ENCODE data around the gene RARG. TPM values are rescaled to one million over a fixed set of nuclear protein-coding genes. Genes with fewer than 3 reads are reported as not detected.

RARG gene
- total RNA-seq, 6 donors from 2014 or later = 21.2 to 43.0 (median 32.1) TPM

DNA sequence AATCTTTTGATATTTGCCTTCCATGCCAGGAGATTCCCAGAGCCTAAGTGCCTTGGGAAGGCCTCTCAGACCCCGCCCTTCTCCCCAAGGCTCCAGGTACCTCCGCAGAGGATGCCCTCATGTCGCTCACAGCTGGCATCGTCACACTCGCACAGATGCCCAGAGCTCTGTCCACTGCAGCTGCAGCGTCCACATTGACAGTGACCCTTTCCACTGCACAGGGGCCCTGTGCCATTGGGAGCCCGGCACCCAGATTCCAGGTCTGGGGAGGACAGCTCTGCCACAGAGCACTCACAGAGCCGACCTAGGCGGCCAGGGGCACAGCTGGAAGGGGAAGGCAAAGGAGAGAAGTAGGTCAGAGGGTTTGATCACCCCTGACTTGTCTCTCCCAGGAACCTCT lies 39.0 kb downstream of the RARG start:
- Histone ChIP-seq H3K4me3 (no peak overlapping the region), H3K27ac (no peak overlapping the region), H3K4me1 (peaks cover 8 to 23% (median 13%) of the 10 kb centered on the region in 4 donors), H3K9me3 (no peaks in the 10 kb centered on the region), H3K27me3 (no peaks in the 10 kb centered on the region), H3K36me3 (peaks cover under 1 to 23% (median 7%) of the 10 kb centered on the region in 4 donors)
- WGBS, 2 donors = 79 to 88% methylated on average over 6 to 9 of the region's 9 CpGs
- no peak for ATAC-seq (ENCODE audit: low FRiP score in 2 of 2)
- no peak for DNase-seq
- TF ChIP-seq POLR2A (IDR thresholded peaks at IDR 0.05) (no peak), EP300 (IDR thresholded peaks at IDR 0.05) (no peak), POLR2AphosphoS5 (IDR thresholded peaks at IDR 0.05) (no peak)
- TF ChIP-seq, protein P1, sequence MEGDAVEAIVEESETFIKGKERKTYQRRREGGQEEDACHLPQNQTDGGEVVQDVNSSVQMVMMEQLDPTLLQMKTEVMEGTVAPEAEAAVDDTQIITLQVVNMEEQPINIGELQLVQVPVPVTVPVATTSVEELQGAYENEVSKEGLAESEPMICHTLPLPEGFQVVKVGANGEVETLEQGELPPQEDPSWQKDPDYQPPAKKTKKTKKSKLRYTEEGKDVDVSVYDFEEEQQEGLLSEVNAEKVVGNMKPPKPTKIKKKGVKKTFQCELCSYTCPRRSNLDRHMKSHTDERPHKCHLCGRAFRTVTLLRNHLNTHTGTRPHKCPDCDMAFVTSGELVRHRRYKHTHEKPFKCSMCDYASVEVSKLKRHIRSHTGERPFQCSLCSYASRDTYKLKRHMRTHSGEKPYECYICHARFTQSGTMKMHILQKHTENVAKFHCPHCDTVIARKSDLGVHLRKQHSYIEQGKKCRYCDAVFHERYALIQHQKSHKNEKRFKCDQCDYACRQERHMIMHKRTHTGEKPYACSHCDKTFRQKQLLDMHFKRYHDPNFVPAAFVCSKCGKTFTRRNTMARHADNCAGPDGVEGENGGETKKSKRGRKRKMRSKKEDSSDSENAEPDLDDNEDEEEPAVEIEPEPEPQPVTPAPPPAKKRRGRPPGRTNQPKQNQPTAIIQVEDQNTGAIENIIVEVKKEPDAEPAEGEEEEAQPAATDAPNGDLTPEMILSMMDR (IDR thresholded peaks at IDR 0.05) = no peak

DNA sequence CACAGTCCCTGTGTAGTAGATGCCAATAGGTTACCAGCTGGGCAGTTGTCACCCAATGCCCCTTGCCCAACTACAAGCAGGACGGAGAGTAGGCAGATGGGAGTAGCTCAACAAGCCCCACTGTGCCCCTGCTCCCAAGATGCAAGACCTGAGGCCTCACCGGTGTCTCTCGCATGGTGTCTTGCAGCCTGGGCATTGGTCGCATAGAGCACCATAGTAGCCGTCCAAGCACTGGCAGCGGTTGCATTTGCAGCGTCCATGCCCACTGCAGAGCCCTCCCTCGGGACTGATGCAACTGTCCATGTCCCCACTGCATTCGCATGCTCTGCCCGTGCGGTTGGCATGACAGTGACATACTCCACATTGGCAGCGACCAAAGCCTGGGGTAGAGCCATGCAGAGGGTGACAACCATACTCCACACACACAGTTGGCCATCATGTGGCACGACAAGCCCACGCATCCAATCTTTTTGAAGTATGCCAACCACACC lies 39.4 kb downstream of the RARG start:
- ATAC-seq (ENCODE audit: low FRiP score in 2 of 2) = no peak
- DNase-seq = no peak
- 90 to 91% methylated on average over 4 to 11 of the region's 14 CpGs for WGBS, 2 donors

GRCh38 chr12:53191885-53192530 lies 40.0 kb downstream of the RARG start:
- Histone ChIP-seq H3K27ac (no peak overlapping the region), H3K27me3 (no peaks in the 10 kb centered on the region), H3K9me3 (no peaks in the 10 kb centered on the region), H3K4me1 (peaks cover 0 to 15% (median 3%) of the 10 kb centered on the region in 4 donors), H3K36me3 (peaks cover 10 to 34% (median 17%) of the 10 kb centered on the region in 4 donors), H3K4me3 (no peak overlapping the region)
- ATAC-seq (ENCODE audit: low FRiP score in 2 of 2) (no peak), DNase-seq (no peak)
- no peak for TF ChIP-seq POLR2AphosphoS5 (IDR thresholded peaks at IDR 0.05)
- WGBS, 2 donors = 93 to 94% methylated on average over 13 to 14 of the region's 14 CpGs

More for the DNA sequence above, 39.4 kb downstream of the RARG start:
- H3K4me3 ChIP-seq = no peak overlapping the region
- H3K4me1 ChIP-seq = peaks cover 3 to 19% (median 8%) of the 10 kb centered on the region in 4 donors
- no peak overlapping the region for H3K27ac ChIP-seq
- TF ChIP-seq EP300 (IDR thresholded peaks at IDR 0.05) = no peak
- no peak for TF ChIP-seq POLR2AphosphoS5 (IDR thresholded peaks at IDR 0.05)
- TF ChIP-seq, protein P1 (IDR thresholded peaks at IDR 0.05) = no peak
- TF ChIP-seq POLR2A (IDR thresholded peaks at IDR 0.05) = no peak
- no peaks in the 10 kb centered on the region for H3K9me3 ChIP-seq
- H3K27me3 ChIP-seq = no peaks in the 10 kb centered on the region
- H3K36me3 ChIP-seq = peaks cover 5 to 28% (median 12%) of the 10 kb centered on the region in 4 donors

DNA sequence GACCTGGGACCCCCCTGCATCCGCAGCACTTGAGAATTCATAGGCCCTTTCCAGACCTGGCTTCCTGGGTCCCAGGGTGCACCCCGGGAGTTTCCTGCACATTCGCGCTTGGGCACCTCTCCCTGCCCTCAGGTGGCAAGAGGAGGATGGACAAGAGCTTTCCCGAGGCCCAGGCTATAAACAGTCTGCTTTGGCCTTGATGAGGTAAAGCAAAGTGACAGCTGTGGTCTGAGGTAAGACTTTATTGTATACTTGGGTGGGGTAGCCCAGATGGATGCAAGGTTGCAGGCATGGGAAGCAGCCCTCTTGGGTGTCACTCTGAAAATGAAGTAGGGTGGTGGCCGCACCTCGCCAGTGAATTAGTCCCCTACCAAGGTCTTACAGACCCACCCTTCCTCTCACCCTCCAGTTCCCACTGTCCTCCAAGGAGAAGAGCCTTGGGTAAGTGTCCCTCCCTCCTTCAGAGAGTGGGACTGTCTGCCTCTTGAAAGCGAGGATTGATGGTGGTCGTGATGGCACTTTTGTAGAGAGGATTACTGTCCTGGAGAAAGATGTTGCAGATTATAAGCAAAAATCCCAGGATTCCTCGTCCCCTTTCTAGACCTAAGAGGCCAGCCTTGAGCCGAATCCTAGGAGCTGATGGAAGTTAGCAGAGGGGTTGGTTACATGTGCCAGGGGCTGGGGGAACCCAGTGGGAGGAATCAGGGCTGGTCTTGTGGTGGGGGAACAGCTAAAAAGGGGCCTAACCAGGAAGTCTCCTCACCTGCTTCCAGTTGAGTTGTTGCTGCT lies 40.7 kb downstream of the RARG start:
- Histone ChIP-seq H3K4me3 (no peak overlapping the region), H3K36me3 (peaks cover 18 to 41% (median 24%) of the 10 kb centered on the region in 4 donors), H3K4me1 (peaks cover 0 to 9% (median 3%) of the 10 kb centered on the region in 4 donors), H3K27ac (no peak overlapping the region), H3K9me3 (no peaks in the 10 kb centered on the region), H3K27me3 (no peaks in the 10 kb centered on the region)
- DNase-seq (no peak), ATAC-seq (ENCODE audit: low FRiP score in 2 of 2) (no peak)
- 86 to 88% methylated on average over 8 to 11 of the region's 11 CpGs for WGBS, 2 donors
- TF ChIP-seq EP300 (IDR thresholded peaks at IDR 0.05) (no peak), POLR2A (IDR thresholded peaks at IDR 0.05) (no peak), POLR2AphosphoS5 (IDR thresholded peaks at IDR 0.05) (no peak)
- TF ChIP-seq, protein P1 (IDR thresholded peaks at IDR 0.05) = no peak

GRCh38 chr12:53190108-53190729 lies 41.8 kb downstream of the RARG start:
- DNase-seq (peak; percentile 54 to 79), ATAC-seq (ENCODE audit: low FRiP score in 2 of 2) (peak; percentile 80 to 87)
- no peak overlapping the region for H3K27ac ChIP-seq
- peaks cover 0 to 7% (median 3%) of the 10 kb centered on the region in 4 donors for H3K4me1 ChIP-seq
- H3K36me3 ChIP-seq = peaks cover 24 to 51% (median 35%) of the 10 kb centered on the region in 4 donors
- no peaks in the 10 kb centered on the region for H3K9me3 ChIP-seq
- H3K27me3 ChIP-seq = no peaks in the 10 kb centered on the region
- TF ChIP-seq EP300 (IDR thresholded peaks at IDR 0.05) (no peak), POLR2AphosphoS5 (IDR thresholded peaks at IDR 0.05) (no peak), POLR2A (IDR thresholded peaks at IDR 0.05) (peak in 1 of 4 donors; percentile 8)
- TF ChIP-seq, protein P1 (IDR thresholded peaks at IDR 0.05) = peak; percentile 54 to 79 (median 64)
- 61 to 64% methylated on average over 14 of the region's 14 CpGs for WGBS, 2 donors
- no peak overlapping the region for H3K4me3 ChIP-seq
